ENCODE measurements around the gene SPR.

The SPR gene

GRCh38 chr2:72887032-72887739 lies at the start of gene SPR:
Gene SPR, plus strand, starts transcription at chr2:72887408. Its CDS starts 25 bp downstream, at chr2:72887433.
- DNase-seq: peak; percentile 58

GRCh38 chr2:72840066-72840465 lies 47.1 kb upstream of the SPR start:
- DNase-seq: no peak

- DNase-seq: no peak
These were observed 45.6 kb upstream of the SPR start for GRCh38 chr2:72841462-72842125.

- DNase-seq: no peak
These were observed 43.9 kb upstream of the SPR start for GRCh38 chr2:72843301-72843700.

GRCh38 chr2:72846171-72847095 lies 40.8 kb upstream of the SPR start:
- no peak for DNase-seq

GRCh38 chr2:72847534-72848315 lies 39.5 kb upstream of the SPR start:
- no peak for DNase-seq

- no peak for DNase-seq
These were observed 38.6 kb upstream of the SPR start for GRCh38 chr2:72848436-72849137.

- DNase-seq: no peak
These were observed 38.1 kb upstream of the SPR start for GRCh38 chr2:72849138-72849462.

GRCh38 chr2:72851333-72851732 lies 35.9 kb upstream of the SPR start:
- no peak for DNase-seq

GRCh38 chr2:72859831-72860262 lies 27.4 kb upstream of the SPR start:
- peak; percentile 78 for DNase-seq

- DNase-seq: peak; percentile 86
These were observed 24.8 kb upstream of the SPR start for GRCh38 chr2:72862239-72862988.

- no peak for DNase-seq
These were observed 24.2 kb upstream of the SPR start for GRCh38 chr2:72863046-72863445.

- DNase-seq: no peak
These were observed 22.7 kb upstream of the SPR start for GRCh38 chr2:72864500-72864899.

- DNase-seq: no peak
These were observed 16.1 kb upstream of the SPR start for GRCh38 chr2:72871060-72871459.

GRCh38 chr2:72871880-72872279 lies 15.3 kb upstream of the SPR start:
- DNase-seq: no peak

- DNase-seq: no peak
These were observed 3.7 kb upstream of the SPR start for GRCh38 chr2:72883356-72883962.

GRCh38 chr2:72886505-72887031 lies 640 bp upstream of the SPR start:
- DNase-seq: peak; percentile 46

GRCh38 chr2:72887740-72888437 lies 681 bp downstream of the SPR start:
- peak; percentile 83 for DNase-seq

GRCh38 chr2:72888438-72889202 lies 1.4 kb downstream of the SPR start:
- no peak for DNase-seq
